Esophagus muscularis mucosa (tissue), 4 donors: ENCODE measurements around the gene QRICH2. TPM values are rescaled to one million over a fixed set of nuclear protein-coding genes. Genes with fewer than 3 reads are reported as not detected.
"Not testable (repeated sequence)": the region's sequence is repeated elsewhere in the genome, so short reads cannot be mapped to it uniquely, and the experiment has no call there.

Experiments
- DNase-seq: peaks from one replicate; pipeline ENCODE4 v3.0.0-alpha.2; 2017; ENCODE audit errors: extremely low spot score
- H3K27ac ChIP-seq, 4 donors: fragments of 200-600 bp; sonication (generic); replicated peaks in 1 of 4; 1 replicate in 3 of 4; 2 replicates in 1 of 4; pipeline ENCODE4 v1.5.1; 2016 to 2019; ENCODE audit warnings: mild to moderate bottlenecking in 1 of 4
- H3K27me3 ChIP-seq, 4 donors: fragments of 200-600 bp; sonication (generic); one replicate each; pipeline versions ENCODE4 v1.5.1 to v1.6.0; 2016 to 2019
- H3K36me3 ChIP-seq, 4 donors: fragments of 200-600 bp; sonication (generic); one replicate each; pipeline ENCODE4 v1.5.1; 2016 to 2019
- H3K4me1 ChIP-seq, 4 donors: fragments of 200-600 bp; sonication (generic); one replicate each; pipeline ENCODE4 v1.5.1; 2016 to 2019
- H3K4me3 ChIP-seq, 4 donors: fragments of 200-600 bp; sonication (generic); 1 replicate in 2 of 4; 2 replicates in 2 of 4; pipeline ENCODE4 v1.5.1; 2016 to 2019; ENCODE audit warnings: mild to moderate bottlenecking in 4 of 4, moderate library complexity in 1 of 4
- H3K9me3 ChIP-seq, 4 donors: fragments of 200-600 bp; sonication (generic); 1 replicate in 3 of 4; 2 replicates in 1 of 4; pipeline ENCODE4 v1.5.1; 2016 to 2019
- EP300 ChIP-seq: sonication (generic); formaldehyde crosslinking; IDR thresholded peaks from one replicate; pipeline ENCODE4 v1.6.1; 2017; ENCODE audit warnings: antibody characterized with exemption
- POLR2A ChIP-seq: fragments of 450-650 bp; IDR thresholded peaks from one replicate; pipeline ENCODE4 v1.6.1; 2017; ENCODE audit warnings: antibody characterized with exemption, moderate library complexity, mild to moderate bottlenecking, low read depth
- POLR2AphosphoS5 ChIP-seq, 2 donors: sonication (generic); formaldehyde crosslinking; IDR thresholded peaks; one replicate each; pipeline ENCODE4 v1.6.1; 2017; ENCODE audit warnings: antibody characterized with exemption in 2 of 2
- WGBS: methylation state at CpG from one replicate; pipeline ENCODE4 v1.1.5; 2018; 5-methylcytosine and 5-hydroxymethylcytosine counted together
- intact Hi-C: fragments of 100-400 bp; cut with DNase I; formaldehyde crosslinking; loops from one replicate; pipeline ENCODE4 v1.15.1; 2023
- total RNA-seq, 4 donors: library from RNA; depleted of rRNA; stranded (reverse); fragments of >200 nt; gene quantifications; one replicate each; pipeline versions ENCODE4 v1.1.0 to v1.2.1, GENCODE V29; 2016
- TF ChIP-seq, protein P1 (sequence below), 3 experiments: fragments of 200-600 bp in 2 of 3; fragments of 450-650 bp in 1 of 3; sonication (generic) in 2 of 3; IDR thresholded peaks; one replicate each; pipeline ENCODE4 v1.5.1; 2017 to 2019; ENCODE audit warnings: antibody characterized with exemption in 3 of 3, mild to moderate bottlenecking in 2 of 3, moderate library complexity in 1 of 3

QRICH2 gene
- total RNA-seq, 4 donors from 2014 or later, result 1.7 to 2.6 (median 2.1) TPM

- Histone ChIP-seq H3K4me1 (peaks cover 13 to 26% (median 22%) of the 10 kb centered on the region in 4 donors), H3K4me3 (no peak overlapping the region), H3K27ac (peak overlapping the region in 3 of 4 donors; percentile 25 to 44 (median 37)), H3K27me3 (no peaks in the 10 kb centered on the region), H3K36me3 (no peaks in the 10 kb centered on the region), H3K9me3 (no peaks in the 10 kb centered on the region)
- intact Hi-C loops, result no loop called here
- DNase-seq, result no peak
- TF ChIP-seq POLR2AphosphoS5 (IDR thresholded peaks at IDR 0.05) (no peak), POLR2A (no peak)
- WGBS, result 89% methylated on average over 7 of the region's 7 CpGs
These were observed 47.9 kb downstream of the QRICH2 start for GRCh38 chr17:76260220-76260619.

- H3K36me3 ChIP-seq, H3K9me3 ChIP-seq, intact Hi-C loops, DNase-seq, H3K4me3 ChIP-seq, H3K27ac ChIP-seq: not testable (repeated sequence)
- H3K4me1 ChIP-seq, result peaks cover 0 to 20% (median 18%) of the 10 kb centered on the region in 4 donors
- peaks cover 0 to 18% (median 0%) of the 10 kb centered on the region in 4 donors for H3K27me3 ChIP-seq
- WGBS, result 79% methylated on average over 19 of the region's 19 CpGs
These were observed 51.5 kb downstream of the QRICH2 start for GRCh38 chr17:76256430-76257050.

GRCh38 chr17:76255801-76256429 lies 52.2 kb downstream of the QRICH2 start:
- H3K4me1 ChIP-seq, result peaks cover 0 to 23% (median 18%) of the 10 kb centered on the region in 4 donors
- no peaks in the 10 kb centered on the region for H3K36me3 ChIP-seq
- H3K27ac ChIP-seq, result no peak overlapping the region
- TF ChIP-seq POLR2AphosphoS5 (IDR thresholded peaks at IDR 0.05) (no peak), POLR2A (no peak)
- TF ChIP-seq, protein P1, sequence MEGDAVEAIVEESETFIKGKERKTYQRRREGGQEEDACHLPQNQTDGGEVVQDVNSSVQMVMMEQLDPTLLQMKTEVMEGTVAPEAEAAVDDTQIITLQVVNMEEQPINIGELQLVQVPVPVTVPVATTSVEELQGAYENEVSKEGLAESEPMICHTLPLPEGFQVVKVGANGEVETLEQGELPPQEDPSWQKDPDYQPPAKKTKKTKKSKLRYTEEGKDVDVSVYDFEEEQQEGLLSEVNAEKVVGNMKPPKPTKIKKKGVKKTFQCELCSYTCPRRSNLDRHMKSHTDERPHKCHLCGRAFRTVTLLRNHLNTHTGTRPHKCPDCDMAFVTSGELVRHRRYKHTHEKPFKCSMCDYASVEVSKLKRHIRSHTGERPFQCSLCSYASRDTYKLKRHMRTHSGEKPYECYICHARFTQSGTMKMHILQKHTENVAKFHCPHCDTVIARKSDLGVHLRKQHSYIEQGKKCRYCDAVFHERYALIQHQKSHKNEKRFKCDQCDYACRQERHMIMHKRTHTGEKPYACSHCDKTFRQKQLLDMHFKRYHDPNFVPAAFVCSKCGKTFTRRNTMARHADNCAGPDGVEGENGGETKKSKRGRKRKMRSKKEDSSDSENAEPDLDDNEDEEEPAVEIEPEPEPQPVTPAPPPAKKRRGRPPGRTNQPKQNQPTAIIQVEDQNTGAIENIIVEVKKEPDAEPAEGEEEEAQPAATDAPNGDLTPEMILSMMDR (IDR thresholded peaks at IDR 0.05), result no peak
- H3K4me3 ChIP-seq, result no peak overlapping the region
- intact Hi-C loops, result no loop called here
- no peak for DNase-seq
- WGBS, result 65% methylated on average over 6 of the region's 6 CpGs
- peaks cover 0 to 25% (median 0%) of the 10 kb centered on the region in 4 donors for H3K27me3 ChIP-seq
- no peaks in the 10 kb centered on the region for H3K9me3 ChIP-seq

DNA sequence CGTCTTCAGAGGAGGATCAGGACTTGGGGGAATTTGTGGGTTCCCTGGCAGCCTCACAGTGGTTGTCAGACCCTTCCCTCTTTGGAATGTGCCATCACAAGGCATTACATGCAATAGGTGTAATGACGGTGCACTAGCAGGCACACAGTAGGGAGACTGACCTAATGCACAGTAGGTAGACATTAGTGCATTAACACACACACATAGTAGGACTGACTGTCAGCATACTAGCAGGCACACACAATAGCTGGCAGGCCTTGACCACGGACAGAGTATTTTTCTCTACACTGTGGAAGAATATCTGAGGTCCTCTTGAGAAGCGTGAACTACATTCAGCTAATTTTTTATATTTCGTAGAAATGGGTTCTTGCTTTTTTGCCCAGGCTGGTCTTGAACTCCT lies 53.8 kb downstream of the QRICH2 start:
- TF ChIP-seq POLR2A (no peak), EP300 (no peak), POLR2AphosphoS5 (IDR thresholded peaks at IDR 0.05) (no peak)
- TF ChIP-seq, protein P1 (IDR thresholded peaks at IDR 0.05), result no peak
- WGBS, result 75% methylated on average over 5 of the region's 5 CpGs
- H3K27ac ChIP-seq, result no peak overlapping the region
- DNase-seq, result no peak
- H3K4me1 ChIP-seq, result peaks cover 0 to 23% (median 10%) of the 10 kb centered on the region in 4 donors
- H3K9me3 ChIP-seq, result no peaks in the 10 kb centered on the region
- H3K36me3 ChIP-seq, result no peaks in the 10 kb centered on the region
- intact Hi-C loops, result no loop called here
- H3K27me3 ChIP-seq, result peaks cover 0 to 32% (median 0%) of the 10 kb centered on the region in 4 donors
- H3K4me3 ChIP-seq, result no peak overlapping the region

- intact Hi-C loops, result no loop called here
- H3K4me3 ChIP-seq, result no peak overlapping the region
- no peaks in the 10 kb centered on the region for H3K9me3 ChIP-seq
- no peak for DNase-seq
- 82% methylated on average over 7 of the region's 7 CpGs for WGBS
- H3K27me3 ChIP-seq, result peaks cover 0 to 32% (median 0%) of the 10 kb centered on the region in 4 donors
- TF ChIP-seq POLR2A (no peak), POLR2AphosphoS5 (IDR thresholded peaks at IDR 0.05) (no peak), EP300 (no peak)
- TF ChIP-seq, protein P1 (IDR thresholded peaks at IDR 0.05), result no peak
- no peaks in the 10 kb centered on the region for H3K36me3 ChIP-seq
- peaks cover 0 to 23% (median 10%) of the 10 kb centered on the region in 4 donors for H3K4me1 ChIP-seq
- H3K27ac ChIP-seq, result no peak overlapping the region
These were observed 54.2 kb downstream of the QRICH2 start for GRCh38 chr17:76253841-76254240.

GRCh38 chr17:76252967-76253766 lies 54.9 kb downstream of the QRICH2 start:
- intact Hi-C loops, H3K4me3 ChIP-seq, H3K9me3 ChIP-seq, H3K36me3 ChIP-seq, DNase-seq: not testable (repeated sequence)
- 96% methylated on average over 22 of the region's 23 CpGs for WGBS
- H3K4me1 ChIP-seq, result peaks cover 0 to 23% (median 10%) of the 10 kb centered on the region in 4 donors
- H3K27me3 ChIP-seq, result peaks cover 0 to 32% (median 0%) of the 10 kb centered on the region in 4 donors
- peak overlapping the region; percentile 40 to 75 (median 46) for H3K27ac ChIP-seq
